AG10803 (cell line): ENCODE data around the gene SOHLH2.

Experiments
- DNase-seq: peaks from one replicate; pipeline ENCODE4 v3.0.0; 2010; ENCODE audit warnings: low read depth
- H3K4me3 ChIP-seq: 2 replicates; pipeline ENCODE4 v1.5.1; 2011; ENCODE audit warnings: mild to moderate bottlenecking, low read length, control low read depth
- TF ChIP-seq, protein P1 (sequence below): conservative IDR thresholded peaks from 2 replicates; pipeline ENCODE4 v1.5.1; 2011; ENCODE audit warnings: mild to moderate bottlenecking, low read length, control low read depth, inconsistent platforms

The SOHLH2 gene

DNA sequence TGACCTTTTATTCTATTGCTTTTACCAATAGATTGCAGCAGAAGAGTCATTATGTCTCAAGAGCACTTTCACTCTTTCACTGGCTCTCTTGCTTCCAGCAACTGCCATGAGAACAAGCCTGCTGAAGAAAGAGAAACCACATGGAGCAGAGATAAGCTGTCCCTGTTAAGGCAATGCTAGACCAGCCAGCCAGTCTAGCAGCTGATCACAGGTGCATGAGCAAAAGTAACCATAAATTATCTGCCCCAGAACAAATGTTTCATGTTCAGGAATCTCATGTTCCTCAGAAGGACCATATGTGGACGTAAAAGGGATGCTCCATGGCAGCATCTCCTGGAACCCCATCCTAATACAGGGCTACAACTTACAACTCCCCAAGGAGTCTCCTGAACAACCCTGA is 62.8 kb downstream of the SOHLH2 start:
- H3K4me3 ChIP-seq: no peak overlapping the region
- no peak for DNase-seq
- TF ChIP-seq, protein P1, sequence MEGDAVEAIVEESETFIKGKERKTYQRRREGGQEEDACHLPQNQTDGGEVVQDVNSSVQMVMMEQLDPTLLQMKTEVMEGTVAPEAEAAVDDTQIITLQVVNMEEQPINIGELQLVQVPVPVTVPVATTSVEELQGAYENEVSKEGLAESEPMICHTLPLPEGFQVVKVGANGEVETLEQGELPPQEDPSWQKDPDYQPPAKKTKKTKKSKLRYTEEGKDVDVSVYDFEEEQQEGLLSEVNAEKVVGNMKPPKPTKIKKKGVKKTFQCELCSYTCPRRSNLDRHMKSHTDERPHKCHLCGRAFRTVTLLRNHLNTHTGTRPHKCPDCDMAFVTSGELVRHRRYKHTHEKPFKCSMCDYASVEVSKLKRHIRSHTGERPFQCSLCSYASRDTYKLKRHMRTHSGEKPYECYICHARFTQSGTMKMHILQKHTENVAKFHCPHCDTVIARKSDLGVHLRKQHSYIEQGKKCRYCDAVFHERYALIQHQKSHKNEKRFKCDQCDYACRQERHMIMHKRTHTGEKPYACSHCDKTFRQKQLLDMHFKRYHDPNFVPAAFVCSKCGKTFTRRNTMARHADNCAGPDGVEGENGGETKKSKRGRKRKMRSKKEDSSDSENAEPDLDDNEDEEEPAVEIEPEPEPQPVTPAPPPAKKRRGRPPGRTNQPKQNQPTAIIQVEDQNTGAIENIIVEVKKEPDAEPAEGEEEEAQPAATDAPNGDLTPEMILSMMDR: no peak

GRCh38 chr13:36148446-36148845 is 65.9 kb downstream of the SOHLH2 start:
- no peak overlapping the region for H3K4me3 ChIP-seq
- DNase-seq: no peak
- TF ChIP-seq, protein P1: no peak

DNA sequence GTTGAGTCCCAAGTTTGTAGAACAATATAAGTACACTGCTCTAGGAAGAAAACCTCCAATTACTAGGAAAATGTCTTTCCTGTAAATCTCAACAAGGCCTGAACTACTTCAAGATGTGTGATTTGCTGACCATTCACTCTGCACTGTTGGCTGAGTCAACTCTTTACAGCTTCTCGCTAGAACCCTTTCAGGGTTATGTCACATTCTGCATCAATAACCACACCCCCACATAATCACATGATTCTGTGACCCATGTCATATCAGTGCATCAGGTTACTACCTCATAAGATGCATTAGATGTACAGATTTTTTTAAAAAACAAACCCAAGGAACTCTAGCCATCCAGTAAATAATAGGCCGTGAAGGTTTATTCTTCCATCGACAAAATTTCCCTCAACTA is 67.0 kb downstream of the SOHLH2 start:
- no peak overlapping the region for H3K4me3 ChIP-seq
- DNase-seq: no peak
- TF ChIP-seq, protein P1: no peak

DNA sequence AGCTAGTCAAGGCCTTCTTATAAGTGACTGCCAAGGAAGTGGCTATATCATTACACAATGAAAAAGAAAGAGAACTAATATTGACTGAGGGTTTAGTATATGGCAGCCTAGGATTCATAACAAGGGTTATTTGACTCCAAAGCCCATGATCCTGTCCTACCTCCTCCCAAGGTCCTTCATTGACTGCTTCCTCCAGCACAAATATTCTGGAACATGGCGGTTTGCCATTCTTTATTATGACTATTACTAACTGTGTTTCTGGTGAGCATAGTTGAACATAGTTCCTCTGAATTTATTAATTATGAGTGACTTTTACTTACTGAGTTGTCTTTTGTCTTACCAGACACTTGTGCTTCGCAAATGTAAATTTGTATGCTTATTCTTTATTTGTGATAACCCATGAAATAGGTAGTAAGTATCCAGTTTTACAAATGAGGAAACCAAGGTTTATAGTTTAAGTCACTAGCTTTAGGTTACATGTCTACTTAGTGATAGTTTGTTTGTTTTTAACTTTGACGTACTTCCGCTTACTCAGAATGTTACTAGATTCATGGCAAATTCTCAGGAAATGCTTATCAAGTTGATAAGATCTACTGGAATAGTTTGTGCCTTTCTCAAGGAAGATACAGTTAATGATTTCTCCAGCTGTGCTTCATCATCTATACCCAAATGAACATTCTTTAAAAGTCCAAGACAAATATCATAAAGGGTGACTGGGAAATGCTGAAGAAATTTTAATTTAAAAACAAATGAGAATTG is 67.7 kb downstream of the SOHLH2 start:
- H3K4me3 ChIP-seq: no peak overlapping the region
- TF ChIP-seq, protein P1: no peak
- DNase-seq: no peak

GRCh38 chr13:36143738-36144137 is 70.6 kb downstream of the SOHLH2 start:
- TF ChIP-seq, protein P1: no peak
- no peak overlapping the region for H3K4me3 ChIP-seq
- no peak for DNase-seq

GRCh38 chr13:36142735-36143134 is 71.6 kb downstream of the SOHLH2 start:
- no peak for DNase-seq
- TF ChIP-seq, protein P1: no peak
- H3K4me3 ChIP-seq: no peak overlapping the region

DNA sequence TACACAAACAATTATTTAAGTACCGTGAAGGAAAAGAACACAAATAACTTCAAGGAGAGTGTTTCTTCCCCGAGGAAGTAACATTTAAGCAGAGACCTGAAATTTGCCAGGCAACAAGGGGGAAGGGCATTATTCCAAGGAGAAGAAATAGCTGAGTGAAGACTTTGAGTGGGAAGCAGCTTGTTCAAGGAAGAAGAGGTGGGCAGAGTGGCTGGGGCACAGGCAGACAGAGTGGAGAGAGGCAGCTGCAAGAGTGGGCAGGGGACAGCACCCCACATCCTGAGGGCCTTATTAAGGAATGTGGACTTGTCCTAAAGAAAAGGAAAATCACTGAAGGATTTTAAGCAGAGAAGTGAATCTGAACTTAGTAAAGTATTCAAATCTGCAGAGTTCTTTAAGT is 78.5 kb downstream of the SOHLH2 start:
- H3K4me3 ChIP-seq: no peak overlapping the region
- DNase-seq: no peak
- TF ChIP-seq, protein P1: no peak
